Measurements from ENCODE around the gene ATF7. TPM values are rescaled to one million over a fixed set of nuclear protein-coding genes. Genes with fewer than 3 reads are reported as not detected.

ATF7 gene
- total RNA-seq, 1 donor from 2014 or later: 42.2 TPM

DNA sequence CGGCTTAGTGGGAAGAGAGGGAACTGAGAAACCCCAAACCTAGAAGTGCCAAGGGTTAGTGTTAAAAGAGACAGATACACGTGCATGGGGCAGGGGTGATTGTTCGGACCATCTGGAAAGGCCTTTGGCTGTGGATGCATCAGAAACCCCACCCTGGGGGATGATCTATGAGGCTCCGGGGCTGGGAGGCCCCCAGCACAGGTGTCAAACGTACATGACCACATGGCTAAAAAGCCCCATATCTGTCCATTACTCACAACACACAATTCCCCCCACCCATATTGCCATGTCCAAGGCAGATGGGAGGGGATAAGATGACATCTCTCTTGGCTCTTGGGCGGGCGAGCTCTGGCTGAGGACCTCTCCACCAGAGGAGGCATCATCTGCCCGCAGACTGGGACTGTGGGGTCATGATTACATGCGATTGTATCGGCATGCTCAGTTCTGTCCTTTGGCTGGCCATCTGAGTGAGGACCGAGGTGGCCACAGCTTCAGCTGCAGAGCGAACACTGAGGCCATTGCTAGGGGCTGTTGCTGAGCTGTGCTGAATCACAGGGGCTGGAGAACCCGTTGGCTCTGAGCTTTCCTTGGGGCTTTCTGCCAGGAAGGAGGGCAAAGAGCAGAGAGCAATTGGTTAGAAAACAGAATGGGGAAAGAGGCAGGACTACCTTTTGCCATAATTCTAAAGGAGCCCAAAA lies 109.3 kb downstream of the ATF7 start:
- Mint-ChIP-seq H3K36me3 (peaks cover 18% of the 10 kb centered on the region), H3K4me1 (ENCODE audit: unreplicated experiment) (no peaks in the 10 kb centered on the region), H3K27ac (no peak overlapping the region), H3K27me3 (no peaks in the 10 kb centered on the region), H3K9me3 (no peaks in the 10 kb centered on the region), H3K4me3 (no peak overlapping the region)
- DNase-seq (ENCODE audit: extremely low spot score, unreplicated experiment): no peak
- TF ChIP-seq, protein P1, sequence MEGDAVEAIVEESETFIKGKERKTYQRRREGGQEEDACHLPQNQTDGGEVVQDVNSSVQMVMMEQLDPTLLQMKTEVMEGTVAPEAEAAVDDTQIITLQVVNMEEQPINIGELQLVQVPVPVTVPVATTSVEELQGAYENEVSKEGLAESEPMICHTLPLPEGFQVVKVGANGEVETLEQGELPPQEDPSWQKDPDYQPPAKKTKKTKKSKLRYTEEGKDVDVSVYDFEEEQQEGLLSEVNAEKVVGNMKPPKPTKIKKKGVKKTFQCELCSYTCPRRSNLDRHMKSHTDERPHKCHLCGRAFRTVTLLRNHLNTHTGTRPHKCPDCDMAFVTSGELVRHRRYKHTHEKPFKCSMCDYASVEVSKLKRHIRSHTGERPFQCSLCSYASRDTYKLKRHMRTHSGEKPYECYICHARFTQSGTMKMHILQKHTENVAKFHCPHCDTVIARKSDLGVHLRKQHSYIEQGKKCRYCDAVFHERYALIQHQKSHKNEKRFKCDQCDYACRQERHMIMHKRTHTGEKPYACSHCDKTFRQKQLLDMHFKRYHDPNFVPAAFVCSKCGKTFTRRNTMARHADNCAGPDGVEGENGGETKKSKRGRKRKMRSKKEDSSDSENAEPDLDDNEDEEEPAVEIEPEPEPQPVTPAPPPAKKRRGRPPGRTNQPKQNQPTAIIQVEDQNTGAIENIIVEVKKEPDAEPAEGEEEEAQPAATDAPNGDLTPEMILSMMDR (conservative IDR thresholded peaks at IDR 0.05): no peak

GRCh38 chr12:53515291-53515680 lies 110.9 kb downstream of the ATF7 start:
- Mint-ChIP-seq H3K36me3 (peaks cover 8% of the 10 kb centered on the region), H3K4me1 (ENCODE audit: unreplicated experiment) (no peaks in the 10 kb centered on the region), H3K4me3 (no peak overlapping the region), H3K9me3 (no peaks in the 10 kb centered on the region), H3K27me3 (no peaks in the 10 kb centered on the region), H3K27ac (peak overlapping the region; percentile 66)
- TF ChIP-seq, protein P1 (conservative IDR thresholded peaks at IDR 0.05): no peak
- DNase-seq (ENCODE audit: extremely low spot score, unreplicated experiment): no peak

DNA sequence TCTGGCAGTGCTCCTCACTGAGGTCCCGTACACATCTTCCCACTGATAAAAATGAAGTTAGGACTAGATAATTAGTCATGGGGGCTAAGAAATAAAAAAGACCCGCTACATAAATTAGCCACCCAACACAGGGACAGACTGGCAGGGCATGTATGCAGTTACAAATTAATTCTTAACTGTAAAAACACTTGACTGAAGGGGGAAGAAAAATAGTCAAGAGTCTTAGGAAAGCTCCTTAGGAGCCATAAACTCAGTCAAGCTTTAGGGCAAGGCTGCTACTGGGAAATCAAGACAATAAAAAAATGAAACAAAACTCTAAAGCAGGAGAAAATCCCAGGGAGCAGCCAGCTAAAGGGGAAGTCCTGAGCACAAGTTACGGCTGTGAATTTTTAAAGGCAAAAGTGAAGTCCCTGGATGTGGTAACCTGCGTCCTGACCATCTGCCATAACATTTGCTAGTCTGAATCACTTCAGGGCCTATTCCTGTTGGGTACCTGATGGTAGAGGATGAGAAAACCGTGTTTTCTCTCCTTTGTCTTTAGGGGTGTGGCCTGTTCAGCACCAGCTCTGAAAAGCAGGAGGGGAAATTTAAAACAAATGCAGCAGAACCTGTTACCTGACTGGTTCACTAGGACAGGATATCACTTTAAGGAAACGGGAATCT lies 111.4 kb downstream of the ATF7 start:
- no peak for DNase-seq (ENCODE audit: extremely low spot score, unreplicated experiment)
- no peaks in the 10 kb centered on the region for H3K9me3 Mint-ChIP-seq
- no peaks in the 10 kb centered on the region for H3K4me1 Mint-ChIP-seq (ENCODE audit: unreplicated experiment)
- H3K27me3 Mint-ChIP-seq: no peaks in the 10 kb centered on the region
- TF ChIP-seq, protein P1 (conservative IDR thresholded peaks at IDR 0.05): no peak
- no peak overlapping the region for H3K4me3 Mint-ChIP-seq
- peaks cover 8% of the 10 kb centered on the region for H3K36me3 Mint-ChIP-seq
- peak overlapping the region; percentile 66 for H3K27ac Mint-ChIP-seq

DNA sequence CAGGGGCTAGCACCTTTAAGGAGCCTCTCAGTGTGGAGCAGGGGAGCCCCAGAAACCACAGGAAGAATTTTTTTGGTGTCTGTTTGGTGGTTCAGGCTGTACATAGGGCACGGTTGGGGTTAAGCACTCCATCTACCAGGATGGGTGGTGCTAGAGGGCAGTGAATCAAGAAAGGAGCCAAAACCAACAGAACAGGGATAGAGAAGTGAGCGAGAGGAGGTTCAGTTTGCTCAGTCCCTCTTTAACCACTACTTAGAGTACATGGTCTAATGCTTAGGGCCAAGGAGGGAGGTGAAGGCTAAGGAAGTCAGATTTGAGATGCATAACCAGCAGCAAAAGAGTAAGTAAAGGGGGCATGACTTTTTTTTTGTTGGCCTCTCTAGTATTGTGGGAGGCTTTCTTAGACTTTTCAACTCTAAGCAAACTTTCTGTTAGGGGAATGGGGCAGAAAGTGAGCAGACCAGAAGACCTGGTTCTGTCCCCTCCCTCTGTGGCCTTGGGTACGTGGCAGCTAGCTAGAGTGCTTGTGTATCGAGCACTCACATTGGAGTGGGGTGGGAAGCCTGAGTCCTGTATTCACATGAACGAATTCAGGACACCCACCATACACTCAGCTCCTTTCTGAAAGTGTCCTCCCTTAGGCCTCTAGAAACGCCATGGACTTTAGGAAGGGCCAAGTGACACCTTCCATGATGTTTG lies 112.3 kb downstream of the ATF7 start:
- H3K27ac Mint-ChIP-seq: no peak overlapping the region
- H3K27me3 Mint-ChIP-seq: no peaks in the 10 kb centered on the region
- H3K36me3 Mint-ChIP-seq: peaks cover 8% of the 10 kb centered on the region
- no peaks in the 10 kb centered on the region for H3K9me3 Mint-ChIP-seq
- TF ChIP-seq, protein P1 (conservative IDR thresholded peaks at IDR 0.05): no peak
- no peak for DNase-seq (ENCODE audit: extremely low spot score, unreplicated experiment)
- no peaks in the 10 kb centered on the region for H3K4me1 Mint-ChIP-seq (ENCODE audit: unreplicated experiment)
- no peak overlapping the region for H3K4me3 Mint-ChIP-seq

- Mint-ChIP-seq H3K4me1 (ENCODE audit: unreplicated experiment) (peaks cover 4% of the 10 kb centered on the region), H3K27ac (no peak overlapping the region)
- TF ChIP-seq, protein P1 (conservative IDR thresholded peaks at IDR 0.05): no peak
These were observed 115.9 kb downstream of the ATF7 start for GRCh38 chr12:53510181-53510812.

More at GRCh38 chr12:53510181-53510812, 115.9 kb downstream of the ATF7 start:
- no peaks in the 10 kb centered on the region for H3K9me3 Mint-ChIP-seq
- DNase-seq (ENCODE audit: extremely low spot score, unreplicated experiment): no peak
- no peak overlapping the region for H3K4me3 Mint-ChIP-seq
- H3K27me3 Mint-ChIP-seq: no peaks in the 10 kb centered on the region
- peaks cover 4% of the 10 kb centered on the region for H3K36me3 Mint-ChIP-seq
